ENCODE measurements around the gene KLHL3. TPM values are rescaled to one million over a fixed set of nuclear protein-coding genes. Genes with fewer than 3 reads are reported as not detected.

Gene KLHL3
- polyA plus RNA-seq, 12 donors, result 2.6 to 9.1 (median 4.5) TPM; not detected in 1

DNA sequence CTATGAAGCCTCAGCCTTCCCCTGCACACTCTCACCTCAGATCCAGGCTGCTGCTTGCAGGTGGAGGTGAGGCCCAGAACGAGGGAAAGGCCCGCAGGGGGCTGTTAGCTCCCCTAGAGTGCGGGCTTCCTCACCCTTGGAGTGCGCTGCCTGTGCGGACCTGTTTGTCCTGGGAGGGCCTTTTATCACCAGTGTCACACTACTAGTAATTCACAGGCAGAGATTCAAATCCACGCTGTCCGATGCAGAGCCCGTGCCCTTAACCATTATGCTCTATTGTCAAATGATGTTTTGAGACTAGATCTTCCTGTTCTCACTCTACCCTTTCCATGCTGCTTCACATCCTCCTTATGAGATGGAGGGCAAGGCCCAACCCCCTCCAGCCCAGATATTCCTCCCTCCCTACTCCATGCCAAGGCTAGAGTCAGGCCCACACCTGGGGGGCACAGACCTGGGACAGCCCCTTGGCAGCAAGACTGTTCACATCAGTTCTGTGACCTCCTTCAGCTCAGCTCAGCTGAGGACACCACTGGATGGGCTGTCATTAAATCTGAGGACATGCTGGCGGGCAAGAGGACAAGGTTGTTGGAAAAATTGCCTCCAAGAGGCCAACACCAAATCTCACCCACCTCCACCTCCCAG lies 124.0 kb downstream of the KLHL3 start:
- no peak for DNase-seq

GRCh38 chr5:137611011-137611580 lies 124.8 kb downstream of the KLHL3 start:
- no peak for DNase-seq

GRCh38 chr5:137610598-137610997 lies 125.3 kb downstream of the KLHL3 start:
- DNase-seq, result no peak

DNA sequence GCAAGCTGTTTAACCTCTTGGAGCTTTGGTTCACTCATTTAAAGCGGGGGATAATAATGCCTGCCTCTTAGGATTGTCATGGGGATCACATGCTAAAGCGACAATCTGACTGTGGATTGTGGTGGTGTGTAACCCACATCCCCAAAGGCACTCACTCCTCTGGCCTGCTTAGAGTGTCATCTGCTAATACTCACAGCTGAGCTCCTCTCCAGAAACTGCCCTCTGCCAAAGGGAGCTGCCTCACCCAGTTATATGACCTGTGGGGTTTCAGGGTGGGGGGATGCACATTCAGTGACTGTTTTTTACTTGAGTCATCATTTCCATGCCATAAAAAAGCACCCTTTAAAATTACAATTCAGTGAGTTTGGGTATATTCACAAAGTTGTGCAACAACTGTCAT lies 126.8 kb downstream of the KLHL3 start:
- no peak for DNase-seq

DNA sequence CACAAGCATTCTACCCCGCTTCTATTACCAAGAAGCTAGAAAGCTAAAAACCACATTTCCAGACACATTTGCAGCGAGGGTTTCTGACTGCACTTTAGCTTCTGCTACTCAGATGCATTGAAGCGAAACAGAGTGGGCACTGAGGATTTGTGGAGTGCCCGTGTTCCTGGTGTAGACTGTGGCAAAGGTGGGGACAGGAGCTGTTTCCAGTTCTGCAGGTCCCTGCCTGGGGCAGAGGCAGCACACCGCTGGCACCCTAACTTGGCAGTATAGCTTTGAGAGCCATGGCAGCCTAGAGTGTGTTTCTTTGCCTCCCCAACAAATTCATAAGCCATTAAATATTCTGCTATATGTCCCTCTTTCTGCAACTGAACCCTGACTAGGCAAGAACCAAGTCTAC lies 128.1 kb downstream of the KLHL3 start:
- DNase-seq, result no peak

DNA sequence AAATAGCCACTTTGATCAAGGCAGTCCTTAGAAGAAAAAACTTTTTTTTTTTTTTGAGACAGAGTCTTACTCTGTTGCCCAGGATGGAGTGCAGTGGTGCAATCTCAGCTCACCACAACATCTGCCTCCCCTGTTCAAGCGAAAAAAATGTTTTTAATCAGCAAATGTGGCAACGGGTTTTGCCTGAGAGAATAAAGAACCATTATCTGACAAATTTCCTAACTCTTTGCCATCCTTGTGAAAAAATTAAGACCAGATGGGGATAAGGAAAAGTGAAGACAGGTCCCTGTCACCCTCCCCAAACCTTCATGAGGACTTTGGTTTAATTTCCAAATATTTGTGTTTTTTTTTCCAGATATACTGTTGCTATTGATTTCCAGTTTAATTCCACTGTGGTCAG lies 129.5 kb downstream of the KLHL3 start:
- DNase-seq, result no peak

- DNase-seq, result no peak
Measured at GRCh38 chr5:137605411-137605810, 130.5 kb downstream of the KLHL3 start.

- DNase-seq, result no peak
Measured at GRCh38 chr5:137604348-137605095, 131.4 kb downstream of the KLHL3 start.

GRCh38 chr5:137603891-137604290 lies 132.0 kb downstream of the KLHL3 start:
- DNase-seq, result no peak

DNA sequence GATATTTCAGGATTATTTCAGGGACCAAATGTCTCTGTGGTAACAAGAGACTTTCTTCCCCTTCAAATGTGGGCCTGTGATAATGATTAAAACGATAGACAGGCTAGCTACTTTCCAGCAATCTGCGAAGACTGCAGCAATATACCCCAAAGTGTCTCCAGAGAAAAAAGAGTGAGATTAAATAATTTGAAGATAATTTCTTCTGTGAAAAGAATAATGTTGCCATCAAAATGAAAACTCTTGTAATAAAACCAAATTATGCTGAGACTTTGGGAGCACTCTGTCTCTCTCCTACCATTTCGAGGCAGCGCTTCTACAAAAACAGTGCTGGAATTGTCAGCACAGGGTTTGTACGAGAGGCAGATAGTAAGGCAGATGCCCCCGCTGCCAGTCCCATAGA lies 132.5 kb downstream of the KLHL3 start:
- no peak for DNase-seq

DNA sequence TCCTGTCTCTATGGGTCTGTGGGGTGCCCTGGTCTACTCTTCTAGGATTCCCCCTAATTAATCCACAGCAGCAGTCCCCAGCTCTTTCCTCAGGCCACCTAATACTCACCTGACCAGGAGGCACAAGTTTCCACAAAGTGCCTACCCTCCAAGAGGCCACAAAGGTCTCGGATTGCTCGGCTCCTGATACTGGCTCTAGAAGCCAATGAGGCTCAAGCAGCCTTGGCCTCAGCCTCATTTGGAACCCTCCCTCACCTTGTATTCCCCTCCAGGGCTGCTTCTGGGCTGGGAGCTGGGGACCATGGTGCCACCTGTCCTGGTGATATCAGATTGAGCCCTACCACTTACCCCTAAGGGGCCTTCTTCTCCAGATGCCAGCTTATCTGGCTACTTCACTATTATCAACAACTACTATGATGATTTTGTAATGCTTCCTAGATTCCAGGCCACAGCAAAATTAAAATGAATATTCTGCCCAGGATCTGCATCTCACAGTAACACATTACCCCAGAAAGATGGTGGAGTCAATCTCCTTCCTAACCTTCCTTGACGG lies 133.1 kb downstream of the KLHL3 start:
- no peak for DNase-seq

DNA sequence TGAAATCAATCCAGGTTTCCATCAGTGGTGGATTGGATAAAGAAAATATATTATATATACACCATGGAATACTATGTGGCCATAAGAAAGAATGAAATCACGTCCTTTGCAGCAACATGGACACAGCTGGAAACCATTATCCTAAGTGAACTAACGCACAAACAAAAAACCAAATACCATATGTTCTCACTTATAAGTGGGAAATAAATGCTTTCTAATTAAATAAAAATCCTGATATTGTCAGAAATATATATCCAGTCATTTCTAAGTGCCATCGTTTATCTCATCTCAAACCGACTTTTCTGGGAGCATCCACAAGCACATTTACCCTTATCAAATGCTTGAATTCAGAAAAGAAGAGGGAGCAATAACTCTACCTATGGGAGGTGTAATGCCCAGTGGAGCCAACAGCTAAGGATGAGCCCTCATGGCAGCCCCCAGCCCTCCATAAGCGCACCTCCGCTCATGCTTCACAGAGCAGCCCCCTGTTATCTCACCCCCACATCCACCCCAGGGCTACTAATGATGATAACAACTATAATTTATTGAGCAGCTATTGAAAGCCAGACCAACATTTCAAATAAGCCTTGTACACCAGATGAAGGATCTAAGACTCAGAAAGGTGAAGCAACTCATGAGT lies 135.0 kb downstream of the KLHL3 start:
- no peak for DNase-seq

DNA sequence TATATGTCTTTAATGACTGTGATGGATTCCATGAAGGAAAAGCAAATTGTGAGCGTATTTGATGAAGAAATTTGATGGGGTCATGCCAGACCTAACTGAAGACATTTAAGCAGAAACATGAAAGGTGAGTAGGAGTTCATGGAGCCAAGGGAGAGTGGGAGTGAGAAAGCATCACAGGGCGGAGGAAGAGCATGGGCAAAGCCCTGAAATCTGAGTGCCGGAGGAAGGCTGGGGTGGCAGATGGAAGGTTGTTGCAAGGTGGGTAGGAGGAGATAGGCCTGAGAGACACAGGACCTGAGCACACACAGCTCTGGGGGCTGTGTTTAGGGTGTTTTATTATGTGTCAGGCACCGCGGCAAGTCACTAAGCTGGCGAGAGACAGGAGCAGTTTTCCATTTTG lies 136.4 kb downstream of the KLHL3 start:
- DNase-seq, result no peak

DNA sequence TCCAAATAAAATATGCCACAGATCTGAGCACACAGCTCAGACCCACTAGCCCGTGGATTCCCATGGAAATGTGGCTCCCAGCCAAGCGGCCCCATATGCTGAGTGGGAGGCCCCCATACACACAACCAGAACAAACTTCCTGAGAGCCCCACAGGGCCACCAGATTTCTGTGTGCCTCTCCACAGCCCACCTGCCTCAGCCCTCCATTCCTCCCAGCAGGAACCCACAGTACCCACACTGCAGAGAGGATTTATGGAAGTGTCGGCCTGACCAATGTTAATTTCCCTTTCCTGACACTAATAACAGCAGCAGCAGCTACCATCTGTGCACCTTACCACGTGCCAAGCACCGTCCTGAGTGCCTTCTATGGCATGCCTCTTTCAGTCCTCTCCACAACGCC lies 137.5 kb downstream of the KLHL3 start:
- no peak for DNase-seq

- DNase-seq, result peak; percentile 41
Measured at GRCh38 chr5:137596941-137597340, 138.9 kb downstream of the KLHL3 start.

DNA sequence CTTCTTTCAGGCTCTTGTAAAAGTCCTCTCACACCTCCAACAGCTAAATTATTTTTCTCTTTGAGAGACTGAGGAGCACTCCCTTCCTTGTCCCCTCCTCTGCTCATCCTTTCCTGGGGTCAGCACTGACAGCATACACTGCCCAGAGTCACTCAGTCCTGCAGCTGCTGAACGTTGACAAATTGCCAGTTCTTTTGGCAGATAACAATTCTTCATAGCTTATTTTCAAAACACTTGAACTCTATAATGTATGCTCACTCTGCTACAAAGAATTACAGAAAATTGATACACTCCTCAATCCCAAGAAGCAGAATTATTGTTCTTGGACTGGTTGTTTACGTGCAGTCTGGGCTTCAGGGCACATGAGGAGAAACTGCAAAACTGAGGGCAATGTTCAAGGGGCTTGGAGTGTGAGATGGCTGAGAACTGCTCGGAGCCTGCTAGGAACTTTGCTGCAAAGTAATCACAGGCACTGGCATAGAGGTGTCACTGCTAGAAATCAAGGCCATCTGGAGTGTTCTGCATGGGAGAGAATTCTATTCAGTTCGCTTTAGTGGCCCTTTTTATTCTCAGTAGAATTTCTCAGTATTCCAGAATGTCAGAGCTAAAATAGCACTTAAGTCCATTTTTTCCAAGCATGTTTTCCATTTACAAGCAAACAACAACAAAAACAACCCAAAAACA lies 140.4 kb downstream of the KLHL3 start:
- DNase-seq, result peak; percentile 48

DNA sequence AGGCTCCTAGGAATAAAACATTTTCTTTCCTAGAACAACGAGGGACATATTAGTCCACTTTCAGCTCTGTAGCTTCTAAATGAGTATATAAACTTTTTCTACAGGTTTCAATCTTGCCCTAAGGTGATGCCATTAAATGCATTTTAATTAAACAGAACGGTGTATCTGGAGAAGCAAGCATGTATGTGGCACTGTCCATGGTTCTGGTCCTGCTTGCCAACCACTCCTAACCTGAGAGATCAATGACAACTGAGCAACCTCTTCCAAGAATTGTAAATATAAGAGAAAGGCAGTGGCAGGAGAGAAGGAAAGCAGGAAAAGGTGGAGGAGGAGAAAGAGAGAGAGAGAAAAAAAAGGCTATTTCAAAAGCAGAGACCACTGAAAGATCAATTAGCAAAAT lies 141.2 kb downstream of the KLHL3 start:
- DNase-seq, result no peak

- DNase-seq, result no peak
Measured at GRCh38 chr5:137592317-137592716, 143.6 kb downstream of the KLHL3 start.

DNA sequence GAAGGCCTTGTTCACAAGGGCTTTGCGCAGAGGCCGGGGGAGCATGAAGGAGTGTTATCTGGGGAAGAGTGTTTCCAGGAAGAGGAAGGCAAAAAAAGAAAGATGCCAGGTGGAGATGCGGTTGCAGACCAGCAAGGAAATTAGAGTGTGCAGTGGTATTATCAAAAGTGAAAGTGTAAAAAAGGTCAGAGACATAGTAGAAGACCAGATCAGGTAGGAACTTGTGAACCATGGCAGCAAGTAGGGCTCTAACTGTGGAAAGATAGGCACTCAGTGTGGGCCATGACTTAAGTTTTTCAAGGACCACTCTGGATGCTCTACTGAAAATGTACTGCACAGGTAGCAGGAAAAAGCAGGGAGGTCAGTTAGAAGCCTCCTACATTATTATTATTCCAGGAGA lies 146.7 kb downstream of the KLHL3 start:
- no peak for DNase-seq

DNA sequence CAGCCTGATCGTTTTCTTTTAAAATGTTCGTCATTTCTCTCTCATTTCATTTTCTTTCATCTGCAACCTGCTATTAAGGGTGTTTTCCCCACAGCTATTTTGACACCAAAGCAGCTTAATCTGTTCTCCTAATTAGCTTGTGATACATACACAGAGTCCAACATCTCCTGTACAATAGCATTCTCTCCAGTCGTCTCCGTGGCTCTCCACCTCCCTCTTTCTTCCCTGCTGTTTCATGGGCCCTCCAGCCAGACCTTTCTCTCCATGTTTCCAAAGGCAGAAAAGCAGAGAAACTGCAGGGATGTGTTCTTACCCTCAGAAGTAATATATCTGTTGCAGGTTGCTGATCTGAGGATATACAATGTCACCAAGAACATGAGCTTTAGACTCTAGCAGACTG lies 148.0 kb downstream of the KLHL3 start:
- DNase-seq, result no peak

- DNase-seq, result no peak
Measured at GRCh38 chr5:137584262-137584661, 151.6 kb downstream of the KLHL3 start.

GRCh38 chr5:137583129-137583528 lies 152.8 kb downstream of the KLHL3 start:
- no peak for DNase-seq

Measured in muscle of arm (tissue), 12 donors.